K562 (cell line): ENCODE data around the gene DNER.

ENCODE experiments used
- EP300 ChIP-seq: IDR thresholded peaks from 2 replicates; pipeline ENCODE4 v1.6.1; 2012; ENCODE audit warnings: low read length, improper control_type of control experiment
- POLR2H ChIP-seq: IDR thresholded peaks from 2 replicates; pipeline ENCODE4 v1.6.1; 2016; ENCODE audit warnings: missing genetic modification characterization, low read depth, mild to moderate bottlenecking, control low read depth, missing compliant biosample characterization, moderate library complexity

- TF ChIP-seq EP300 = no peak
- TF ChIP-seq POLR2H (tag) = no peak
Observed at GRCh38 chr2:229539628-229540027, 174.7 kb downstream of the DNER start.
